Brain microvascular endothelial cell (primary cell): ENCODE data around the gene MTPN.

Experiments used
- DNase-seq: peaks from one replicate; pipeline ENCODE4 v3.0.0-alpha.2; 2020
- H3K27ac ChIP-seq: fragments of 250-450 bp; sonication (Bioruptor Pico); 2 replicates; pipeline ENCODE4 v1.5.1; 2020; ENCODE audit warnings: mild to moderate bottlenecking, moderate library complexity
- H3K27me3 ChIP-seq: fragments of 250-450 bp; sonication (Bioruptor Pico); replicated peaks from 2 replicates; pipeline ENCODE4 v1.5.1; 2020; ENCODE audit warnings: mild to moderate bottlenecking
- H3K36me3 ChIP-seq: fragments of 250-450 bp; sonication (Bioruptor Pico); replicated peaks from 2 replicates; pipeline ENCODE4 v1.5.1; 2020; ENCODE audit warnings: mild to moderate bottlenecking
- H3K4me3 ChIP-seq: 2 replicates; pipeline ENCODE4 v1.5.1; 2011; ENCODE audit warnings: low read depth, mild to moderate bottlenecking, control low read depth, low read length, moderate library complexity
- in situ Hi-C: cut with HindIII; loops from 2 replicates; pipeline ENCODE4 v1.10.0; 2017; ENCODE audit warnings: low sequenced_read_pairs, low pct_ligation_motif_present
- TF ChIP-seq, protein P1 (sequence below): IDR thresholded peaks from 2 replicates; pipeline ENCODE4 v1.5.1; 2011; ENCODE audit warnings: low read depth, mild to moderate bottlenecking, moderate library complexity, low read length, control low read depth, inconsistent platforms; ENCODE audit errors: missing control alignments

Gene MTPN

DNA sequence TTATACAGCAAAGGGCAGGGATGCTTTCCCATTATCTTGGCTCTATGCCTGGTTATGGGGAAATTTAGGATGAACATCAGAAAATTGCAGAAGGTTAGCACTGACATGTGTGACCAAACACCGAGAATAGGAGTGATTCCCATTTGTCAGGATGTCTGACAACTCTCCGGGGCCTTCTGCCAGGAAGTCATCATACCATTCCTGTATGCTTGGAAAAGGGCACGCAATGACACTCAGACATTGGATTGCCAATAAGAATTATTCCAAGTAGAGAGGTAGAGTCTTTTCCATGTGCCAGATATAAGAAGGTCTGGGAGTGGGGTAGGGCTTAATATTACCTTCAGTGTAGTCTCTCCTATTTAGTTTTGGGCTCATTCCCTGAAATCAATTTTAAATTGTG lies 82.3 kb downstream of the MTPN start:
- H3K27ac ChIP-seq, result no peak overlapping the region
- H3K27me3 ChIP-seq, result no peaks in the 10 kb centered on the region
- H3K36me3 ChIP-seq, result no peaks in the 10 kb centered on the region
- in situ Hi-C loops, result no loop called here
- TF ChIP-seq, protein P1, sequence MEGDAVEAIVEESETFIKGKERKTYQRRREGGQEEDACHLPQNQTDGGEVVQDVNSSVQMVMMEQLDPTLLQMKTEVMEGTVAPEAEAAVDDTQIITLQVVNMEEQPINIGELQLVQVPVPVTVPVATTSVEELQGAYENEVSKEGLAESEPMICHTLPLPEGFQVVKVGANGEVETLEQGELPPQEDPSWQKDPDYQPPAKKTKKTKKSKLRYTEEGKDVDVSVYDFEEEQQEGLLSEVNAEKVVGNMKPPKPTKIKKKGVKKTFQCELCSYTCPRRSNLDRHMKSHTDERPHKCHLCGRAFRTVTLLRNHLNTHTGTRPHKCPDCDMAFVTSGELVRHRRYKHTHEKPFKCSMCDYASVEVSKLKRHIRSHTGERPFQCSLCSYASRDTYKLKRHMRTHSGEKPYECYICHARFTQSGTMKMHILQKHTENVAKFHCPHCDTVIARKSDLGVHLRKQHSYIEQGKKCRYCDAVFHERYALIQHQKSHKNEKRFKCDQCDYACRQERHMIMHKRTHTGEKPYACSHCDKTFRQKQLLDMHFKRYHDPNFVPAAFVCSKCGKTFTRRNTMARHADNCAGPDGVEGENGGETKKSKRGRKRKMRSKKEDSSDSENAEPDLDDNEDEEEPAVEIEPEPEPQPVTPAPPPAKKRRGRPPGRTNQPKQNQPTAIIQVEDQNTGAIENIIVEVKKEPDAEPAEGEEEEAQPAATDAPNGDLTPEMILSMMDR, result no peak
- no peak for DNase-seq
- H3K4me3 ChIP-seq, result no peak overlapping the region

- H3K27me3 ChIP-seq, result no peaks in the 10 kb centered on the region
- TF ChIP-seq, protein P1, result no peak
- no peak overlapping the region for H3K4me3 ChIP-seq
- no peak overlapping the region for H3K27ac ChIP-seq
- in situ Hi-C loops, result no loop called here
- no peaks in the 10 kb centered on the region for H3K36me3 ChIP-seq
- no peak for DNase-seq
Observed at GRCh38 chr7:135889823-135890222, 87.3 kb downstream of the MTPN start.

- DNase-seq, result no peak
- Histone ChIP-seq H3K4me3 (no peak overlapping the region), H3K27me3 (no peaks in the 10 kb centered on the region), H3K36me3 (no peaks in the 10 kb centered on the region), H3K27ac (no peak overlapping the region)
- in situ Hi-C loops, result no loop called here
- TF ChIP-seq, protein P1, result no peak
Observed at GRCh38 chr7:135888740-135889139, 88.4 kb downstream of the MTPN start.

DNA sequence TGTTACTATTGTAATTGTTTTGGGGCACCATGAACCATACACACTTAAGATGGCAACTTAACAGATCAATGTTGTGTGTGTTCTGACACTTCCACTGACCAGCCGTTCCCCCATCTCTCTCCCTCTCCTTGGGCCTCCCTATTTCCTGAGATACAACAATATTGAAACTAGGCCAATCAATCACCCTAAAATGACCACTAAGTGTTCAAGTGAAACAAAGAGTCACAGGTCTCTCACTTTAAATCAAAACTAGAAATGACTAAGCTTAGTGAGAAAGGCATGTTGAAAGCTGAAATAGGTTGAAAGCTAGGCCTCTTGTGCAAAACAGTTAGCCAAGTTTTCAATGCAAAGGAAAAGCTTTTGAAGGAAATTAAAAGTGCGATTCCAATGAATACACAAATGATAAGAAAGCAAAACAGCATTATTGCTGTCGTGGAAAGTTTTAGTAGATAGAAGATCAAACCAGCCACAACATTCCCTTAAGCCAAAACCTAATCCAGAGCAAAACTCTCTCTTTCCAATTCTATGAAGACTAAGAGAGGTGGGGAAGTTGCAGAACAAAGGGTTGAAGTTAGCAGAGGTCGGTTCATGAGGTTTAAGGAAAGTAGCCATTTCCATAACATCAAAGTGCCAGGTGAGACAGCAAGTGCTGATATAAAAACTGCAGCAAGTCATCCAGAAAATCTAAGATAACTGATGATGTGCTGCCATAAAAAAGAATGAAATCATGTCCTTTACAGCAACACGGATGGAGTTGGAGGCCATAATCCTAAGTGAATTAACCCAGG lies 90.6 kb downstream of the MTPN start:
- no peaks in the 10 kb centered on the region for H3K27me3 ChIP-seq
- no peak overlapping the region for H3K4me3 ChIP-seq
- no peaks in the 10 kb centered on the region for H3K36me3 ChIP-seq
- H3K27ac ChIP-seq, result no peak overlapping the region
- in situ Hi-C loops, result no loop called here
- TF ChIP-seq, protein P1, result no peak
- no peak for DNase-seq

DNA sequence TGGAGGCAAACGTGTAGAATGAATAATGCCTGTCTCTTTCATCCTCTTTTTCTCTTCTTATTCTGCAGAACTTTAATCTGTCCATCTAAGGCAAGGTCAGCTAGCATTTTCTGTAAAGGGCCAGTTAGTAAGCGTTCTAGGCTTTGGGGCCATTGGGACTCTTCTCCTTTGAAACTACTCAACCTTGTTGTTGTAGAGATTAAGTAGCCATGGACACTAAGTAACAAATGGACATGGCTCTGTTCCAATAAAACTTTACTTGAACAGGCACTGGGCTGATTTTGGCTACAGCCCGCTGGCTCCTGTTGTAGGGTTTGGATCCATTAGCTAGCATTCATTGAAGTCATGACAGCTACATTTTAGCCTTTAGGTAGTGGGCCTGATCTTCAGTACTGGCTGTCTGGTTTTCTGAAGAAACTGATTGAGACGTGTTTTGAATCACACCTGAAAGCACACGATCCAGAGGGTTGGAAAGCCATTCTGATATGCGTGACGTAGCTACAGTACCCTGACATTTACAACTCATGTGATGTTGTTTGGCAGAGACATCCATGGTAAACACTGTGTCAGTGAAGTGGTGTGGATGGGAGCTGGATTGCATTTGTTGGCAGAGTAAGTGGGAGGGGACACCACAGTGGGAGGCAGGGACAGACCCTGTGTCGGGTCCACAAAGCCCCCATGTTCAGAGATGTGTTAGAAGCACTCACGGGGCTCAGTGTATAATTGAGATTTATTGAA lies 92.5 kb downstream of the MTPN start:
- H3K27ac ChIP-seq, result no peak overlapping the region
- TF ChIP-seq, protein P1, result no peak
- in situ Hi-C loops, result no loop called here
- H3K4me3 ChIP-seq, result no peak overlapping the region
- DNase-seq, result no peak
- no peaks in the 10 kb centered on the region for H3K36me3 ChIP-seq
- H3K27me3 ChIP-seq, result no peaks in the 10 kb centered on the region
